HCT116 (cell line): ENCODE data around the gene LRFN4. TPM values are rescaled to one million over a fixed set of nuclear protein-coding genes. Genes with fewer than 3 reads are reported as not detected.

Experiments used
- ATAC-seq: fragments of 200-7000 bp; cut with Tn5 transposase; 2 replicates; pipeline ENCODE4 v1.9.1; 2020; ENCODE audit warnings: mild to moderate bottlenecking, moderate library complexity
- BruUV-seq: library from RNA; stranded (reverse); fragments of 400-500 nt; replicated peaks from 2 replicates; lab custom pipeline; 2021; lab: Mats Ljungman, UMichigan
- CTCF ChIA-PET: fragments of 300-600 bp; sonication (Branson Sonifier 250); formaldehyde crosslinking; loops from one replicate; lab custom pipeline; 2021; ENCODE audit warnings: antibody characterized with exemption; lab: Charles Lee
- POLR2A ChIA-PET: fragments of 300-600, 350-600 bp; sonication (Branson Sonifier 250); formaldehyde crosslinking; loops from one replicate; lab custom pipeline; 2021; ENCODE audit warnings: antibody characterized with exemption; lab: Charles Lee
- RAD21 ChIA-PET, 2 experiments: fragments of 300-600 bp; sonication (Branson Sonifier 250); formaldehyde crosslinking; loops; one replicate each; lab custom pipeline; 2023; ENCODE audit warnings: low total read pairs in 2 of 2; ENCODE audit not compliant: uncharacterized antibody in 2 of 2, unreplicated experiment in 2 of 2, low non-redundant PET in 1 of 2; lab: Charles Lee
- DNase-seq: peaks from one replicate; pipeline ENCODE4 v3.0.0-alpha.2; 2010; ENCODE audit warnings: low read depth, low spot score
- H2AFZ ChIP-seq: fragments of 200-600 bp; shearing (Covaris generic), sonication (generic); 2 replicates; pipeline ENCODE4 v1.6.1; 2017; ENCODE audit warnings: low read depth, mixed run types, mixed read lengths, antibody characterized with exemption, low read length; ENCODE audit not compliant: poor library complexity, severe bottlenecking
- H3K27ac ChIP-seq: 2 replicates; pipeline ENCODE4 v1.5.1; 2012; ENCODE audit warnings: low read depth, low read length
- H3K27me3 ChIP-seq: fragments of 200-600 bp; sonication (generic); 2 replicates; pipeline ENCODE4 v1.6.1; 2016; ENCODE audit warnings: mixed run types, low read length, mixed read lengths; ENCODE audit not compliant: insufficient read depth
- H3K36me3 ChIP-seq, 2 experiments: fragments of 200-500 bp in 1 of 2; fragments of 200-600 bp in 1 of 2; sonication (Bioruptor generic) in 1 of 2; sonication (generic) in 1 of 2; 2 replicates each; pipeline versions ENCODE4 v1.5.1 to v1.6.1; 2014 to 2016; ENCODE audit warnings: low read length in 2 of 2, inconsistent platforms in 1 of 2, mixed read lengths in 1 of 2, mixed run types in 1 of 2; ENCODE audit not compliant: insufficient read depth in 2 of 2, control insufficient read depth in 1 of 2
- H3K4me1 ChIP-seq, 2 experiments: fragments of 200-600 bp in 1 of 2; sonication (generic) in 1 of 2; 2 replicates each; pipeline versions ENCODE4 v1.5.1 to v1.6.1; 2012 to 2017; ENCODE audit warnings: low read length in 2 of 2, inconsistent platforms in 1 of 2, mild to moderate bottlenecking in 1 of 2, mixed read lengths in 1 of 2, mixed run types in 1 of 2, moderate library complexity in 1 of 2; ENCODE audit not compliant: insufficient read depth in 2 of 2, control insufficient read depth in 1 of 2
- H3K4me2 ChIP-seq: fragments of 200-600 bp; sonication (generic); 2 replicates; pipeline ENCODE4 v1.6.1; 2017; ENCODE audit warnings: mixed run types, low read length, mixed read lengths
- H3K4me3 ChIP-seq, 2 experiments: fragments of 200-600 bp in 1 of 2; sonication (generic) in 1 of 2; replicated peaks in 1 of 2; 2 replicates each; pipeline ENCODE4 v1.5.1; 2011 to 2016; ENCODE audit warnings: low read length in 2 of 2, control low read depth in 1 of 2, low read depth in 1 of 2, mild to moderate bottlenecking in 1 of 2, mixed read lengths in 1 of 2, mixed run types in 1 of 2
- H3K79me2 ChIP-seq: fragments of 200-600 bp; sonication (generic); 2 replicates; pipeline ENCODE4 v1.6.1; 2017; ENCODE audit warnings: mild to moderate bottlenecking, mixed run types, low read length, moderate library complexity, mixed read lengths; ENCODE audit not compliant: insufficient read depth
- H3K9ac ChIP-seq: fragments of 200-600 bp; sonication (generic); 2 replicates; pipeline ENCODE4 v1.6.1; 2016; ENCODE audit warnings: low read length, mixed read lengths
- H3K9me2 ChIP-seq: fragments of 200-600 bp; sonication (generic), shearing (Covaris generic); 2 replicates; pipeline ENCODE4 v1.6.1; 2017; ENCODE audit warnings: mixed run types, mild to moderate bottlenecking, moderate library complexity; ENCODE audit not compliant: insufficient read depth
- H3K9me3 ChIP-seq, 2 experiments: fragments of 200-500 bp in 1 of 2; fragments of 200-600 bp in 1 of 2; sonication (Bioruptor generic) in 1 of 2; sonication (generic) in 1 of 2; 2 replicates each; pipeline ENCODE4 v1.6.1; 2014 to 2017; ENCODE audit warnings: low read length in 2 of 2, mixed read lengths in 2 of 2, inconsistent platforms in 1 of 2, low read depth in 1 of 2, mild to moderate bottlenecking in 1 of 2, mixed run types in 1 of 2, moderate library complexity in 1 of 2; ENCODE audit not compliant: control insufficient read depth in 1 of 2, insufficient read depth in 1 of 2
- H4K20me1 ChIP-seq: fragments of 200-600 bp; sonication (generic), shearing (Covaris generic); 2 replicates; pipeline ENCODE4 v1.6.1; 2017; ENCODE audit warnings: mixed run types, mild to moderate bottlenecking, moderate library complexity; ENCODE audit not compliant: insufficient read depth
- CEBPB ChIP-seq: IDR thresholded peaks from 2 replicates; pipeline ENCODE4 v1.6.1; 2012; ENCODE audit warnings: low read depth
- EGR1 ChIP-seq: IDR thresholded peaks from 2 replicates; pipeline ENCODE4 v1.6.1; 2012; ENCODE audit warnings: low read depth
- MAX ChIP-seq: IDR thresholded peaks from 2 replicates; pipeline ENCODE4 v1.6.1; 2012
- SP1 ChIP-seq: IDR thresholded peaks from 2 replicates; pipeline ENCODE4 v1.6.1; 2012; ENCODE audit warnings: low read depth
- TCF7L2 ChIP-seq: IDR thresholded peaks from 2 replicates; pipeline ENCODE4 v1.7.0; 2011; ENCODE audit warnings: borderline replicate concordance, inconsistent platforms; ENCODE audit not compliant: insufficient read depth, insufficient read length; ENCODE audit errors: extremely low read depth
- ZFX ChIP-seq: fragments of 450-650 bp; IDR thresholded peaks from 2 replicates; pipeline ENCODE4 v1.6.1; 2017
- intact Hi-C: fragments of 100-400 bp; cut with micrococcal nuclease; formaldehyde crosslinking; loops from 2 replicates; pipeline ENCODE4 v1.10.0; 2022
- total RNA-seq: library from RNA; stranded (reverse); gene quantifications from one replicate; pipeline ENCODE4 v1.2.1, GENCODE V29; 2021; ENCODE audit not compliant: unreplicated experiment

The LRFN4 gene
- total RNA-seq, 1 experiment from 2014 or later, result 55.4 TPM

- RAD21 ChIA-PET, result no interaction called here
- Histone ChIP-seq H3K36me3 (no peaks in the 10 kb centered on the region), H3K9me2 (no peaks in the 10 kb centered on the region), H3K9ac (no peak overlapping the region), H3K27me3 (no peaks in the 10 kb centered on the region), H3K4me2 (no peak overlapping the region), H3K4me1 (peaks cover 0 to 7% of the 10 kb centered on the region in 2 experiments; a peak in 2 of 4 replicates), H3K9me3 (no peaks in the 10 kb centered on the region), H2AFZ (no peak overlapping the region), H4K20me1 (no peaks in the 10 kb centered on the region), H3K4me3 (no peak overlapping the region), H3K27ac (no peak overlapping the region), H3K79me2 (no peaks in the 10 kb centered on the region)
- POLR2A ChIA-PET, result no interaction called here
- intact Hi-C loops, result no loop called here
- BruUV-seq, result no TSS peak
- DNase-seq, result no peak
- TF ChIP-seq CEBPB (no peak), MAX (no peak), EGR1 (no peak), SP1 (no peak), TCF7L2 (no peak), ZFX (no peak)
- no peak for ATAC-seq
- CTCF ChIA-PET, result no interaction called here
Observed at GRCh38 chr11:66814678-66815077, 42.2 kb upstream of the LRFN4 start.

- ChIA-PET POLR2A (interaction anchor here (0.6 kb wide), 1 partner anchor 40 kb away, joined by 3 read pairs; no protein-coding TSS in a partner anchor), CTCF (no interaction called here), RAD21 (no interaction called here)
- 0 out of 2 replicates have a peak overlapping the region, but pooled peaks have one; percentile 4 for H3K4me2 ChIP-seq
- no peaks in the 10 kb centered on the region for H3K9me2 ChIP-seq
- H4K20me1 ChIP-seq, result no peaks in the 10 kb centered on the region
- TF ChIP-seq MAX, result no peak
- H3K27me3 ChIP-seq, result no peaks in the 10 kb centered on the region
- no TSS peak for BruUV-seq
- no peaks in the 10 kb centered on the region for H3K36me3 ChIP-seq
- no peak overlapping the region for H3K9ac ChIP-seq
- ATAC-seq (no peak), DNase-seq (no peak)
- no peaks in the 10 kb centered on the region for H3K79me2 ChIP-seq
- no peaks in the 10 kb centered on the region for H3K9me3 ChIP-seq
- no peak overlapping the region for H3K27ac ChIP-seq
- peaks cover 0 to 7% of the 10 kb centered on the region in 2 experiments; a peak in 2 of 4 replicates for H3K4me1 ChIP-seq
- H3K4me3 ChIP-seq, result no peak overlapping the region
- intact Hi-C loops, result no loop called here
- H2AFZ ChIP-seq, result no peak overlapping the region
Observed at GRCh38 chr11:66815646-66816045, 41.2 kb upstream of the LRFN4 start.
